Neural cell (in vitro differentiated cells): ENCODE data around the gene C10orf105. TPM values are rescaled to one million over a fixed set of nuclear protein-coding genes. Genes with fewer than 3 reads are reported as not detected.

Source experiments
- H2AFZ ChIP-seq: fragments of 200-600, 300-800 bp; sonication (generic), shearing (Covaris generic); 2 replicates; pipeline ENCODE4 v1.6.0; 2014; ENCODE audit warnings: low read depth, mild to moderate bottlenecking, antibody characterized with exemption, low read length, moderate library complexity
- H3F3A ChIP-seq: fragments of 200-600 bp; shearing (Covaris generic); 2 replicates; pipeline ENCODE4 v1.6.1; 2016; ENCODE audit warnings: mild to moderate bottlenecking, moderate library complexity, mixed read lengths, antibody characterized with exemption, low read length; ENCODE audit not compliant: insufficient read depth, poor library complexity, severe bottlenecking
- H3K27ac ChIP-seq: fragments of 200-600, 300-800 bp; sonication (generic), shearing (Covaris generic); 2 replicates; pipeline ENCODE4 v1.5.1; 2014; ENCODE audit warnings: mild to moderate bottlenecking, low read length, moderate library complexity
- H3K27me3 ChIP-seq: fragments of 300-800, 200-600 bp; sonication (generic), shearing (Covaris generic); 2 replicates; pipeline ENCODE4 v1.6.0; 2014; ENCODE audit warnings: mild to moderate bottlenecking, low read depth, low read length, moderate library complexity; ENCODE audit not compliant: insufficient read depth
- H3K36me3 ChIP-seq: fragments of 300-800, 200-600 bp; sonication (generic), shearing (Covaris generic); 2 replicates; pipeline ENCODE4 v1.5.1; 2014; ENCODE audit warnings: mild to moderate bottlenecking, antibody characterized with exemption, low read length, moderate library complexity; ENCODE audit not compliant: insufficient read depth
- H3K4me2 ChIP-seq: fragments of 300-800, 200-600 bp; sonication (generic), shearing (Covaris generic); 2 replicates; pipeline ENCODE4 v1.6.0; 2014; ENCODE audit warnings: mild to moderate bottlenecking, low read length
- H3K4me3 ChIP-seq: fragments of 300-800, 200-600 bp; sonication (generic), shearing (Covaris generic); 2 replicates; pipeline ENCODE4 v1.5.1; 2014; ENCODE audit warnings: mild to moderate bottlenecking, low read length, moderate library complexity
- H3K79me2 ChIP-seq: fragments of 200-600 bp; shearing (Covaris generic); replicated peaks from 2 replicates; pipeline ENCODE4 v1.6.0; 2014; ENCODE audit warnings: mild to moderate bottlenecking, low read length, moderate library complexity; ENCODE audit not compliant: insufficient read depth
- H3K9ac ChIP-seq: fragments of 300-800, 200-600 bp; sonication (generic), shearing (Covaris generic); 2 replicates; pipeline ENCODE4 v1.6.1; 2016; ENCODE audit warnings: mild to moderate bottlenecking, low read length, mixed read lengths
- H3K9me2 ChIP-seq: fragments of 200-600 bp; shearing (Covaris generic); 2 replicates; pipeline ENCODE4 v1.6.1; 2016; ENCODE audit warnings: mild to moderate bottlenecking, low read length, mixed read lengths; ENCODE audit not compliant: insufficient read depth
- H3K9me3 ChIP-seq: fragments of 200-600, 300-800 bp; sonication (generic), shearing (Covaris generic); 2 replicates; pipeline ENCODE4 v1.6.1; 2016; ENCODE audit warnings: mild to moderate bottlenecking, mixed run types, low read length, moderate library complexity, mixed read lengths
- H4K20me1 ChIP-seq: fragments of 200-600 bp; shearing (Covaris generic); 2 replicates; pipeline ENCODE4 v1.6.1; 2016; ENCODE audit warnings: mild to moderate bottlenecking, mixed run types; ENCODE audit not compliant: insufficient read depth
- EP300 ChIP-seq: fragments of 450-650 bp; conservative IDR thresholded peaks from 2 replicates; pipeline ENCODE4 v1.6.1; 2014; ENCODE audit warnings: antibody characterized with exemption, mild to moderate bottlenecking, moderate library complexity; ENCODE audit not compliant: poor library complexity, severe bottlenecking
- EZH2 ChIP-seq: fragments of 200-600, 300-800 bp; shearing (Covaris generic), sonication (generic); IDR thresholded peaks from 2 replicates; pipeline ENCODE4 v1.6.1; 2014; ENCODE audit warnings: antibody characterized with exemption, low read length, borderline replicate concordance, mild to moderate bottlenecking; ENCODE audit not compliant: insufficient read depth, poor library complexity, severe bottlenecking
- MXI1 ChIP-seq: fragments of 450-650 bp; conservative IDR thresholded peaks from 2 replicates; pipeline ENCODE4 v1.6.1; 2014; ENCODE audit warnings: antibody characterized with exemption, mild to moderate bottlenecking; ENCODE audit not compliant: poor library complexity, severe bottlenecking
- POLR2AphosphoS5 ChIP-seq: IDR thresholded peaks from 2 replicates; pipeline ENCODE4 v1.6.1; 2012
- RAD21 ChIP-seq: fragments of 450-650 bp; conservative IDR thresholded peaks from 2 replicates; pipeline ENCODE4 v1.6.1; 2014; ENCODE audit warnings: antibody characterized with exemption, mild to moderate bottlenecking, moderate library complexity
- SMC3 ChIP-seq: fragments of 450-650 bp; conservative IDR thresholded peaks from 2 replicates; pipeline ENCODE4 v1.6.1; 2014; ENCODE audit warnings: antibody characterized with exemption, mild to moderate bottlenecking, moderate library complexity; ENCODE audit not compliant: poor library complexity
- TAF1 ChIP-seq: IDR thresholded peaks from 2 replicates; pipeline ENCODE4 v1.6.1; 2012; ENCODE audit warnings: low read depth
- polyA plus RNA-seq: library from polyadenylated mRNA; depleted of rRNA; stranded (reverse); fragments of >200 nt; gene quantifications from 2 replicates; pipeline ENCODE4 v1.2.3, GENCODE V29; 2014
- TF ChIP-seq, protein P1 (sequence below): fragments of 450-650 bp; IDR thresholded peaks from 2 replicates; pipeline ENCODE4 v1.5.1; 2014; ENCODE audit warnings: antibody characterized with exemption, mild to moderate bottlenecking, moderate library complexity; ENCODE audit not compliant: poor library complexity, severe bottlenecking
- TF ChIP-seq, protein P2 (sequence below): IDR thresholded peaks from 2 replicates; pipeline ENCODE4 v1.6.1; 2012; ENCODE audit warnings: borderline replicate concordance

Gene C10orf105
- polyA plus RNA-seq, 1 donor from 2014 or later = 0.11 TPM

- Histone ChIP-seq H3K9me2 (no peaks in the 10 kb centered on the region), H3K4me3 (no peak overlapping the region), H2AFZ (no peak overlapping the region), H3K36me3 (no peaks in the 10 kb centered on the region), H3F3A (no peaks in the 10 kb centered on the region), H3K4me2 (no peak overlapping the region), H3K27me3 (no peaks in the 10 kb centered on the region), H3K79me2 (no peaks in the 10 kb centered on the region), H3K9me3 (no peaks in the 10 kb centered on the region), H4K20me1 (no peaks in the 10 kb centered on the region), H3K9ac (no peak overlapping the region), H3K27ac (no peak overlapping the region)
- TF ChIP-seq, protein P1, sequence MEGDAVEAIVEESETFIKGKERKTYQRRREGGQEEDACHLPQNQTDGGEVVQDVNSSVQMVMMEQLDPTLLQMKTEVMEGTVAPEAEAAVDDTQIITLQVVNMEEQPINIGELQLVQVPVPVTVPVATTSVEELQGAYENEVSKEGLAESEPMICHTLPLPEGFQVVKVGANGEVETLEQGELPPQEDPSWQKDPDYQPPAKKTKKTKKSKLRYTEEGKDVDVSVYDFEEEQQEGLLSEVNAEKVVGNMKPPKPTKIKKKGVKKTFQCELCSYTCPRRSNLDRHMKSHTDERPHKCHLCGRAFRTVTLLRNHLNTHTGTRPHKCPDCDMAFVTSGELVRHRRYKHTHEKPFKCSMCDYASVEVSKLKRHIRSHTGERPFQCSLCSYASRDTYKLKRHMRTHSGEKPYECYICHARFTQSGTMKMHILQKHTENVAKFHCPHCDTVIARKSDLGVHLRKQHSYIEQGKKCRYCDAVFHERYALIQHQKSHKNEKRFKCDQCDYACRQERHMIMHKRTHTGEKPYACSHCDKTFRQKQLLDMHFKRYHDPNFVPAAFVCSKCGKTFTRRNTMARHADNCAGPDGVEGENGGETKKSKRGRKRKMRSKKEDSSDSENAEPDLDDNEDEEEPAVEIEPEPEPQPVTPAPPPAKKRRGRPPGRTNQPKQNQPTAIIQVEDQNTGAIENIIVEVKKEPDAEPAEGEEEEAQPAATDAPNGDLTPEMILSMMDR = no peak
- TF ChIP-seq EZH2 (no peak), MXI1 (no peak), RAD21 (no peak), EP300 (no peak), SMC3 (no peak), POLR2AphosphoS5 (no peak), TAF1 (no peak)
- TF ChIP-seq, protein P2, sequence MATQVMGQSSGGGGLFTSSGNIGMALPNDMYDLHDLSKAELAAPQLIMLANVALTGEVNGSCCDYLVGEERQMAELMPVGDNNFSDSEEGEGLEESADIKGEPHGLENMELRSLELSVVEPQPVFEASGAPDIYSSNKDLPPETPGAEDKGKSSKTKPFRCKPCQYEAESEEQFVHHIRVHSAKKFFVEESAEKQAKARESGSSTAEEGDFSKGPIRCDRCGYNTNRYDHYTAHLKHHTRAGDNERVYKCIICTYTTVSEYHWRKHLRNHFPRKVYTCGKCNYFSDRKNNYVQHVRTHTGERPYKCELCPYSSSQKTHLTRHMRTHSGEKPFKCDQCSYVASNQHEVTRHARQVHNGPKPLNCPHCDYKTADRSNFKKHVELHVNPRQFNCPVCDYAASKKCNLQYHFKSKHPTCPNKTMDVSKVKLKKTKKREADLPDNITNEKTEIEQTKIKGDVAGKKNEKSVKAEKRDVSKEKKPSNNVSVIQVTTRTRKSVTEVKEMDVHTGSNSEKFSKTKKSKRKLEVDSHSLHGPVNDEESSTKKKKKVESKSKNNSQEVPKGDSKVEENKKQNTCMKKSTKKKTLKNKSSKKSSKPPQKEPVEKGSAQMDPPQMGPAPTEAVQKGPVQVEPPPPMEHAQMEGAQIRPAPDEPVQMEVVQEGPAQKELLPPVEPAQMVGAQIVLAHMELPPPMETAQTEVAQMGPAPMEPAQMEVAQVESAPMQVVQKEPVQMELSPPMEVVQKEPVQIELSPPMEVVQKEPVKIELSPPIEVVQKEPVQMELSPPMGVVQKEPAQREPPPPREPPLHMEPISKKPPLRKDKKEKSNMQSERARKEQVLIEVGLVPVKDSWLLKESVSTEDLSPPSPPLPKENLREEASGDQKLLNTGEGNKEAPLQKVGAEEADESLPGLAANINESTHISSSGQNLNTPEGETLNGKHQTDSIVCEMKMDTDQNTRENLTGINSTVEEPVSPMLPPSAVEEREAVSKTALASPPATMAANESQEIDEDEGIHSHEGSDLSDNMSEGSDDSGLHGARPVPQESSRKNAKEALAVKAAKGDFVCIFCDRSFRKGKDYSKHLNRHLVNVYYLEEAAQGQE = no peak
Measured at GRCh38 chr10:71707240-71707789, 12.3 kb downstream of the C10orf105 start.

DNA sequence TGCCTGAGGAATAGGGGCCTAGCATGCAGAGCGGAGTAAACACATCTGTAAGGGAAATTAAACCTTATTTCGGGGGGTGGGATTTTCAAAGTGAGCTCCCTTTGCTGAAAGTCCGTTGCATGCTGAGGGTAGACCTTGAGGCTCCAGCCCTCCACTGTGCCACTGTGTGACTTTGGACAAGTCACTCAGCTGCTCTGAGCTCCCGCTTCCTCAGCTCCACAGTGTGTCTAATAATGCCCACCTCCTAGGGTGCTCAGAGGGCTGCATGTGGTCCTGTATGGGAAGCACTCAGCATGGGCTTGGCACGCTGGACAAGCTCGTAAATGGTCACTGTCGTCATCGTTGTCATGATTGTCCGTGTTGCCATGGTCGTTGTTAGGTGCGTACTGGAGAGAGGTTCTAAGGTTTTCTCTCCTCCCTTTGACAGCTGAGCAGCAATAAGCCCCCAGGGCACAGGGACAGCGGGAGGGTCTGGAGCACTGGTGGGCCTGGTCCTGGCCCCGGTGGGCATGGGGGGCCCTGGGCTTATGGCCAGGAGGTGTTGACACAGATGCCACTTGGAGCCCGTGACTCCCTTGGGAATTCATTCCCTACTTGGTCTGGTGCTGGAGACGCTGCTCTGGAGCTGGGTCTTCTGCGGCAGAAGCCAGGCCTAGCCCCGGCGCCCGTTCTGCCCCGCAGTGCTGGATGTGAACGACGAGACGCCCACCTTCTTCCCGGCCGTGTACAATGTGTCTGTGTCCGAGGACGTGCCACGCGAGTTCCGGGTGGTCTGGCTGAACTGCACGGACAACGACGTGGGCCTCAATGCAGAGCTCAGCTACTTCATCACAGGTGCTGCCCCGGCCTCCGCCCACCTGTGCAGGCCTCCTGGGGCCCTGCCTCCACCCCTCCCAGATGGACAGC, 13.1 kb downstream of the C10orf105 start:
- H3K4me2 ChIP-seq = no peak overlapping the region
- H3K9me3 ChIP-seq = no peaks in the 10 kb centered on the region
- no peaks in the 10 kb centered on the region for H4K20me1 ChIP-seq
- no peak overlapping the region for H3K9ac ChIP-seq
- no peak overlapping the region for H2AFZ ChIP-seq
- H3K36me3 ChIP-seq = no peaks in the 10 kb centered on the region
- no peak for TF ChIP-seq EZH2
- TF ChIP-seq, protein P2 = no peak
- no peak for TF ChIP-seq MXI1
- no peak for TF ChIP-seq RAD21
- TF ChIP-seq SMC3 = no peak
- TF ChIP-seq POLR2AphosphoS5 = no peak
- TF ChIP-seq TAF1 = no peak
- no peak for TF ChIP-seq EP300
- TF ChIP-seq, protein P1 = no peak
- H3K4me3 ChIP-seq = no peak overlapping the region
- H3K9me2 ChIP-seq = no peaks in the 10 kb centered on the region
- no peaks in the 10 kb centered on the region for H3K27me3 ChIP-seq
- H3K27ac ChIP-seq = no peak overlapping the region
- no peaks in the 10 kb centered on the region for H3K79me2 ChIP-seq
- H3F3A ChIP-seq = no peaks in the 10 kb centered on the region
